GM19452 (cell line): ENCODE results near the gene DCLK3.

Experiments
- ATAC-seq: cut with Tn5 transposase; IDR thresholded peaks from one replicate; pipeline ENCODE4 v1.9.1; 2021; ENCODE audit not compliant: unreplicated experiment

The DCLK3 gene

GRCh38 chr3:36713904-36714303 is 50.4 kb downstream of the DCLK3 start:
- no peak for ATAC-seq

- no peak for ATAC-seq
Measured at GRCh38 chr3:36710606-36711005, 53.7 kb downstream of the DCLK3 start.

GRCh38 chr3:36709826-36710365 is 54.5 kb downstream of the DCLK3 start:
- no peak for ATAC-seq

GRCh38 chr3:36709281-36709680 is 55.1 kb downstream of the DCLK3 start:
- ATAC-seq, result no peak

- ATAC-seq, result peak; percentile 75
Measured at GRCh38 chr3:36707623-36708409, 56.5 kb downstream of the DCLK3 start.

- ATAC-seq, result no peak
Measured at GRCh38 chr3:36705015-36705414, 59.3 kb downstream of the DCLK3 start.

- ATAC-seq, result no peak
Measured at GRCh38 chr3:36704280-36704679, 60.1 kb downstream of the DCLK3 start.

GRCh38 chr3:36701249-36701572 is 63.1 kb downstream of the DCLK3 start:
- no peak for ATAC-seq

- peak; percentile 72 for ATAC-seq
Measured at GRCh38 chr3:36700537-36701248, 63.7 kb downstream of the DCLK3 start.

- no peak for ATAC-seq
Measured at GRCh38 chr3:36698314-36698713, 66.0 kb downstream of the DCLK3 start.

- no peak for ATAC-seq
Measured at GRCh38 chr3:36697229-36698001, 66.9 kb downstream of the DCLK3 start.

GRCh38 chr3:36696799-36697198 is 67.6 kb downstream of the DCLK3 start:
- ATAC-seq, result no peak

- ATAC-seq, result no peak
Measured at GRCh38 chr3:36695769-36696137, 68.6 kb downstream of the DCLK3 start.

- no peak for ATAC-seq
Measured at GRCh38 chr3:36695113-36695768, 69.1 kb downstream of the DCLK3 start.

GRCh38 chr3:36693670-36694069 is 70.7 kb downstream of the DCLK3 start:
- peak; percentile 64 for ATAC-seq

GRCh38 chr3:36689560-36689959 is 74.8 kb downstream of the DCLK3 start:
- no peak for ATAC-seq

GRCh38 chr3:36688815-36689214 is 75.5 kb downstream of the DCLK3 start:
- no peak for ATAC-seq

- no peak for ATAC-seq
Measured at GRCh38 chr3:36686516-36686915, 77.8 kb downstream of the DCLK3 start.

GRCh38 chr3:36681867-36682266 is 82.5 kb downstream of the DCLK3 start:
- no peak for ATAC-seq

GRCh38 chr3:36680952-36681351 is 83.4 kb downstream of the DCLK3 start:
- ATAC-seq, result no peak
